OCI-LY7 (cell line): ENCODE results near the gene KRTAP4-9. TPM values are rescaled to one million over a fixed set of nuclear protein-coding genes. Genes with fewer than 3 reads are reported as not detected.
"Not testable (repeated sequence)": the region's sequence is repeated elsewhere in the genome, so short reads cannot be mapped to it uniquely, and the experiment has no call there.

ENCODE experiments used
- BruUV-seq: library from RNA; stranded (reverse); fragments of 400-500 nt; replicated peaks from 2 replicates; lab custom pipeline; 2021; lab: Mats Ljungman, UMichigan
- CTCF ChIA-PET: fragments of 300-600 bp; sonication (Branson Sonifier 250); formaldehyde crosslinking; loops from one replicate; lab custom pipeline; 2022; ENCODE audit warnings: antibody characterized with exemption; ENCODE audit not compliant: unreplicated experiment; lab: Charles Lee
- POLR2A ChIA-PET: fragments of 300-600 bp; sonication (Branson Sonifier 250); formaldehyde crosslinking; loops from one replicate; lab custom pipeline; 2022; ENCODE audit warnings: antibody characterized with exemption; lab: Charles Lee
- DNase-seq: peaks from one replicate; pipeline ENCODE4 v3.0.0-alpha.2; 2015; ENCODE audit warnings: low spot score
- H2AFZ ChIP-seq: fragments of 200-600 bp; sonication (generic), shearing (Covaris generic); 2 replicates; pipeline ENCODE4 v1.6.1; 2014; ENCODE audit warnings: mild to moderate bottlenecking, antibody characterized with exemption, low read length, moderate library complexity
- H3K27ac ChIP-seq: fragments of 200-600 bp; sonication (generic); 2 replicates; pipeline ENCODE4 v1.5.1; 2014; ENCODE audit warnings: mixed run types, low read depth, mild to moderate bottlenecking, moderate library complexity, low read length, inconsistent platforms; ENCODE audit not compliant: poor library complexity, severe bottlenecking
- H3K36me3 ChIP-seq: fragments of 200-600 bp; sonication (generic); 2 replicates; pipeline ENCODE4 v1.6.1; 2014; ENCODE audit warnings: mild to moderate bottlenecking, antibody characterized with exemption, low read length, moderate library complexity, mixed read lengths; ENCODE audit not compliant: insufficient read depth
- H3K4me1 ChIP-seq: fragments of 200-600 bp; sonication (generic); 2 replicates; pipeline ENCODE4 v1.5.1; 2014; ENCODE audit warnings: mild to moderate bottlenecking, low read length; ENCODE audit not compliant: insufficient read depth, poor library complexity, severe bottlenecking
- H3K4me2 ChIP-seq: fragments of 200-600 bp; sonication (generic); 2 replicates; pipeline ENCODE4 v1.6.1; 2014; ENCODE audit warnings: mild to moderate bottlenecking, low read length
- H3K4me3 ChIP-seq: fragments of 200-600 bp; sonication (generic); 2 replicates; pipeline ENCODE4 v1.5.1; 2014; ENCODE audit warnings: mild to moderate bottlenecking, low read depth, low read length; ENCODE audit not compliant: poor library complexity, severe bottlenecking
- H3K79me2 ChIP-seq: fragments of 200-600 bp; sonication (generic); 2 replicates; pipeline ENCODE4 v1.6.1; 2016; ENCODE audit warnings: low read depth, mild to moderate bottlenecking, low read length, moderate library complexity, mixed read lengths; ENCODE audit not compliant: insufficient read depth
- H3K9me2 ChIP-seq: fragments of 200-600 bp; sonication (generic); 2 replicates; pipeline ENCODE4 v1.6.1; 2016; ENCODE audit warnings: mild to moderate bottlenecking, low read length, mixed read lengths; ENCODE audit not compliant: insufficient read depth
- H3K9me3 ChIP-seq: fragments of 200-600 bp; sonication (generic); 2 replicates; pipeline ENCODE4 v1.6.1; 2014; ENCODE audit warnings: mild to moderate bottlenecking, mixed run types, low read length, mixed read lengths
- H4K20me1 ChIP-seq: fragments of 200-600 bp; sonication (generic); 2 replicates; pipeline ENCODE4 v1.6.1; 2014; ENCODE audit warnings: mild to moderate bottlenecking, antibody characterized with exemption, low read length, moderate library complexity, mixed read lengths; ENCODE audit not compliant: insufficient read depth
- CTCF ChIP-seq: fragments of 200-600 bp; sonication (generic); conservative IDR thresholded peaks from 2 replicates; pipeline ENCODE4 v1.5.1; 2014; ENCODE audit warnings: mild to moderate bottlenecking, antibody characterized with exemption, low read length, moderate library complexity, mixed read lengths
- EZH2phosphoT487 ChIP-seq: fragments of 200-600 bp; sonication (generic); IDR thresholded peaks from 2 replicates; pipeline ENCODE4 v1.6.1; 2018; ENCODE audit warnings: low read depth, borderline replicate concordance, mild to moderate bottlenecking, mixed run types, antibody characterized with exemption, low read length, moderate library complexity, mixed read lengths
- intact Hi-C: fragments of 100-400 bp; cut with micrococcal nuclease; formaldehyde crosslinking; loops from one replicate; pipeline ENCODE4 v1.10.0; 2022; ENCODE audit not compliant: unreplicated experiment
- total RNA-seq, 2 experiments: library from RNA; depleted of rRNA in 1 of 2; stranded (reverse); fragments of >200 nt in 1 of 2; shearing (Covaris generic) in 1 of 2; gene quantifications; 2 replicates each; pipeline ENCODE4 v1.2.3, GENCODE V29; 2014 to 2022

The KRTAP4-9 gene
- total RNA-seq, 2 experiments from 2014 or later, result not detected

DNA sequence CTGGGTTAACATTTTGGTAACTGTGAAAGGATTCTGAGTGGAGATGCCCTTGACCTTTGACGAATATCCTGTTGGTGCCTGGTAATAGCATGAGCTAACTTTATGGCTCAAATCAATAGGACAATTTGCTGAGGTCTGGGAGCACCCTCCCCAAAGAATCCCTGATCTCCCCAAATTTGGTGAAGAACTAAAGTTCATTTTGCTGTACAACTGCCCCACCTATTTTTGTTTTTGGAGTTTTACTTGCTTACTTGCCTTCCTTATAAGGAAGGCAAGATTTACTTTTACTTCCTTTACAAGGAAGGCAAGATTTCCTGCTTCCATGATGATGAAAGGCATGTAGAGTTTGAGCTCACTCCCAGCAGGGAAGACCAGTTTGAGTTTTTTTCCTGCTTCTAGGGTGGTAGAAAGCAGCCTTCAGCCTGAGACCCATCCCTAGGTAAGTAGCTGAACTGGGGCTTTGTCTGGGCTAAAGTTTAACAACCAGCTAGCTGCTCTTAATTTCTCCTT, 2.8 kb downstream of the KRTAP4-9 start:
- no peak overlapping the region for H3K4me2 ChIP-seq
- DNase-seq, result no peak
- H3K4me1 ChIP-seq, result no peaks in the 10 kb centered on the region
- no peaks in the 10 kb centered on the region for H3K36me3 ChIP-seq
- H3K9me2 ChIP-seq, result no peaks in the 10 kb centered on the region
- H3K4me3 ChIP-seq, result no peak overlapping the region
- BruUV-seq, result no TSS peak
- intact Hi-C loops, result no loop called here
- no peak overlapping the region for H3K27ac ChIP-seq
- ChIA-PET CTCF (no interaction called here), POLR2A (no interaction called here)
- no peak overlapping the region for H2AFZ ChIP-seq
- TF ChIP-seq CTCF (no peak), EZH2phosphoT487 (no peak)
- H4K20me1 ChIP-seq, result no peaks in the 10 kb centered on the region
- no peaks in the 10 kb centered on the region for H3K79me2 ChIP-seq
- 0 out of 2 replicates have a peak, but pooled peaks cover 19% of the 10 kb centered on the region for H3K9me3 ChIP-seq

DNA sequence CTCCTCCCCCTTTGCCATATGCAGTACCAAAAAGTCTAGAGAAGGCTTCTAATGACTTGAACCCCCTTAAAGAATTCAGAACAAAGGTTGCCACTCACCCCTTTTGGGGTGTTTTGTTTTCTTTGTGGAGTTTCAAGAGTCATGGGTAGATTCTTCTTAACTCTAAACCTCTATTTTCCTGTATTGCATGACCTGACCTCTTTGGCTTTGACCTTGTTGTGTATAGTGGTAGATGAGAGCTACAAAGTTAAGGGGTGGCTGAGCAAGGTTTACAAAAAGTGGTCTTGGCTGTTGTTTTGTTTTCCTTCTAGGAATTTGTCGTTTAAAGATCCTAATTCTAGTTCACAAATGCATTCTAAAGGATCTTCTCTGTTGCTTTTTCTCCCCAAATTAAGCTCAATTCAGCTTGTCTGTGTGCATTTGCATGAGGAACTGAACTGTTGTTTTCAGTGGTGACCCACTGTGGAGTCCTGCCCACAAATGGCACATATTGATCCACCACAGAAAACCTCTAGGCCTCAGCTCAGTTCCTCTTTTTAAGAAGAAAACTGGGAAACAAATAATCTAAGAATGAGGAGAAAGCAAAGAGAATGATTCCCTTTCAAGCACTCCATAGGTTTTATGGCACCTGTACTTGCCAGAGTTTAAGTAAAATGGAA, 3.7 kb downstream of the KRTAP4-9 start:
- intact Hi-C loops, H2AFZ ChIP-seq, H3K79me2 ChIP-seq, BruUV-seq, DNase-seq, H3K4me1 ChIP-seq, CTCF ChIA-PET, H3K36me3 ChIP-seq, H4K20me1 ChIP-seq, H3K4me2 ChIP-seq, H3K9me2 ChIP-seq, POLR2A ChIA-PET, H3K4me3 ChIP-seq, H3K27ac ChIP-seq: not testable (repeated sequence)
- H3K9me3 ChIP-seq, result 0 out of 2 replicates have a peak, but pooled peaks cover 23% of the 10 kb centered on the region

DNA sequence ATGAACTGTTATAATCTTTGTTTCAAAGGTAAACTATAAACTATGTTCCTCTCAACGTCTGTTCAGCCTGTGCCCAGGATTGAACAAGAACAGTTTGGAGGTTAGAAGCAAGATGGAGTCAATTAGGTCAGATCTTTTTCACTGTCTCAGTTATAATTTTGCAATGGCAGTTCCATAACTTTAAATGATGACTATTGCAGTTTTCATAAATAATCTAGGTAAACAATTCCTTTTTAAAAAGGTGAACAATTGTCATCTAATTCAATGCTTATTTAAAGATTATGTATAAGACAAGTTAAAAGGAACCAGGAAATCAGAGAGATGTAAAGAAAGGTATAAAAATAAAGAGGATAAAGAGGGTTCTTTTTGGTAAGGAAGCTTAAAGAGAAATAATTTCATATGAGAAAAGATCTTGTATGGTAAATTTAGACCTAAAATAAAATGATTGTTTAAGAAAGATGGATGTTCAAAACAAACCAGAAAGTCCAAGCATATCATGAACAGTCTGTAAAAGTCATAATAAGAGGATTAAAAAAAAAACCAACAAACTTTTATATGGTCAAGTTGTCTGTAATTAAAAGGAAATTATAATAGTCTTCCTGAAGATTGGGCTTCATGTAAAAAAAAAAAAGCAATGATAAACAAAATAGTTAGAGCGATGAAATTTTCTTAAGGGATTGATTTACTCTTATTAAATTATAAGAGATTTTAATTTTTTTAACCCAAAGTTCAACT, 6.1 kb downstream of the KRTAP4-9 start:
- POLR2A ChIA-PET, result no interaction called here
- H3K79me2 ChIP-seq, result no peaks in the 10 kb centered on the region
- 0 out of 2 replicates have a peak, but pooled peaks cover 23% of the 10 kb centered on the region for H3K9me3 ChIP-seq
- no peak overlapping the region for H3K4me2 ChIP-seq
- H3K9me2 ChIP-seq, result no peaks in the 10 kb centered on the region
- no peaks in the 10 kb centered on the region for H3K36me3 ChIP-seq
- no TSS peak for BruUV-seq
- intact Hi-C loops, result no loop called here
- TF ChIP-seq CTCF, result no peak
- no peak for TF ChIP-seq EZH2phosphoT487
- CTCF ChIA-PET, result no interaction called here
- peaks cover 1% of the 10 kb centered on the region for H3K4me1 ChIP-seq
- no peak overlapping the region for H2AFZ ChIP-seq
- no peak for DNase-seq
- H3K4me3 ChIP-seq, result no peak overlapping the region
- no peaks in the 10 kb centered on the region for H4K20me1 ChIP-seq
- H3K27ac ChIP-seq, result no peak overlapping the region
